Measurements from ENCODE around the gene IFI27L1.

DNA sequence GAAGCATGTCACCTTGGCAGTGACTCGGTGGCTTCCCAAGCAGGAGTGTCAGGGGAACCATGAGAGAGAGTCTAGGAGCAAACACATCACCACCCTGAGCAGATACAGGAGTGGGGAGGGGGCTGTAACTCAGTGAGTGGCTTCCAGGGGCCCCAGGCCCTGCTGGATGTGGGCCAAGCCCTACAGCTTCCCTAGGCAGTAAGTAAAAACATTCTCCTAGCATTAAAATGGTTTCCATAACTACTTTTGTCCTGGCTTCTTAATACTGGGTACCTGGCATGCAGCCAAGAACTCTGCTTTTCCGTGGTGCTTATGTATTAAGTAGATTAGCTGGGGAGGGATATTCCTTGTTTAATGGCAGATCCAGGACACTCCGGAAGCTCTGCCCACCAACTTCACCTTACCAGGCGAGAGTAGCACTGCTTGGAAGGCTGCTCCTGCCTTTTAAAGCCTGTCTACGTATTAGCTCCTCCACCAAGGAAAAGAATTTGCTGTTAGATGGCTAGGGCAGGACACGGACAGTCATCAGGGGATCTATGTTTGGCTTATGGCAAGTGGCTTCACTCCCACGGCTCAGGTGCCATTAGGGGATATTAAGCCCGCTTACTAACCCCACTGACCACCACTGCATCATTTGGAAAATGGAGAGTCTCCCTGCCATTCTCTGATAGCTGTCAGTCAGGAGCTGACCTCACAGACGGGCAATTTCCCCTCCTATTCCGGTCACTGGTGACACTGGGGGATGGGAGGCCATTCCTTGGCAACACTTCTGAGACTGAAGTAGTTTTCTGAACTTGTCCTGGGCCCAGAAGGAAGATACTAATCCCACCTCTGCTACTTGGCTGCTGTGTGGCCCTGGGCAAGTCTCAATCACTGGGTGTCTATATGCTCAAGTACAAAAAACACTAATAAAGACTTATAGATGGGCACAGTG lies 32.2 kb upstream of the IFI27L1 start:
- TF ChIP-seq POLR2A (IDR thresholded peaks at IDR 0.05; ENCODE audit: low read depth, low read length) (no peak), POLR2AphosphoS5 (IDR thresholded peaks at IDR 0.05; ENCODE audit: low read depth, low read length) (no peak; the same call in none of the 2 replicates)

Measured in GM12891 (cell line).